Breast epithelium (tissue), 4 donors: ENCODE measurements around the gene BMP7. TPM values are rescaled to one million over a fixed set of nuclear protein-coding genes. Genes with fewer than 3 reads are reported as not detected.

Source experiments
- DNase-seq, 2 donors: peaks; one replicate each; pipeline ENCODE4 v3.0.0-alpha.2; 2019; ENCODE audit warnings: low spot score in 2 of 2
- H3K27ac ChIP-seq, 2 donors: fragments of 200-600 bp; sonication (generic) in 1 of 2; one replicate each; pipeline ENCODE4 v1.5.1; 2016 to 2019; ENCODE audit warnings: mild to moderate bottlenecking in 1 of 2
- H3K27me3 ChIP-seq, 2 donors: fragments of 200-600 bp; sonication (generic) in 1 of 2; one replicate each; pipeline versions ENCODE4 v1.5.1 to v1.6.0; 2017 to 2019; ENCODE audit warnings: control low read depth in 1 of 2, mild to moderate bottlenecking in 1 of 2
- H3K36me3 ChIP-seq: fragments of 200-600 bp; one replicate; pipeline ENCODE4 v1.5.1; 2019
- H3K4me1 ChIP-seq, 2 donors: fragments of 200-600 bp; sonication (generic); one replicate each; pipeline ENCODE4 v1.5.1; 2016 to 2019; ENCODE audit warnings: control low read depth in 1 of 2
- H3K4me3 ChIP-seq, 3 donors: fragments of 200-600 bp; sonication (generic); 1 replicate in 2 of 3; 2 replicates in 1 of 3; pipeline ENCODE4 v1.5.1; 2016 to 2019; ENCODE audit warnings: mild to moderate bottlenecking in 3 of 3, moderate library complexity in 2 of 3
- H3K9me3 ChIP-seq, 2 donors: fragments of 200-600 bp; sonication (generic) in 1 of 2; one replicate each; pipeline ENCODE4 v1.5.1; 2016 to 2019; ENCODE audit warnings: control low read depth in 1 of 2
- POLR2A ChIP-seq: fragments of 450-650 bp; IDR thresholded peaks from one replicate; pipeline ENCODE4 v1.6.1; 2016; ENCODE audit warnings: antibody characterized with exemption, mild to moderate bottlenecking, moderate library complexity
- POLR2AphosphoS5 ChIP-seq, 3 donors: sonication (generic); formaldehyde crosslinking; IDR thresholded peaks; one replicate each; pipeline ENCODE4 v1.6.1; 2017; ENCODE audit warnings: antibody characterized with exemption in 3 of 3
- intact Hi-C: fragments of 100-400 bp; cut with DNase I; formaldehyde crosslinking; loops from one replicate; pipeline ENCODE4 v1.15.1; 2023; ENCODE audit warnings: low total_unique reads
- total RNA-seq, 3 donors: library from RNA; depleted of rRNA; stranded (reverse); fragments of >200 nt; gene quantifications; one replicate each; pipeline ENCODE4 v1.1.0, GENCODE V29; 2016
- TF ChIP-seq, protein P1 (sequence below), 3 donors: fragments of 450-650 bp; IDR thresholded peaks; one replicate each; pipeline ENCODE4 v1.5.1; 2016 to 2017; ENCODE audit warnings: antibody characterized with exemption in 3 of 3, mild to moderate bottlenecking in 3 of 3, moderate library complexity in 3 of 3

Gene BMP7
- total RNA-seq, 3 donors from 2014 or later = 1.6 to 3.8 (median 1.8) TPM

DNA sequence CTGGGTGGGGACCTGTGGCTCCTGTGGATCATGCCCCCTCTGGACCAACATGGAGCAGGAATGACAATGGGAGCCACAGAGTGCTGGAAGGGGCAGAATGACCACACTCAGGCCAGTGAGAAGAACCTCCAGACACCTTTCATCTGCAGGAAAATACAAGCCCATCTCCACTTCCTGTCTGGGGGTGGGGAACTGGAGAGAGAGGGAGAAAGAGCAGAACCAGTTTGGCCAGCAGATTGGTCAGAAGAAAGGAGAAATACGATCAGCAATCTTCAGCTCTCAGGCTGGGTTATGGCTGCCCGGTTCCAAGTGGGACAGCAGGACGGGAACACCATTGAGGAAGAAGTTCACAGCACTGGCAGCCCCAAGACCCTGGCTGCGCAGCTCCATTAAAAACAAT is 37.0 kb downstream of the BMP7 start:
- H3K27ac ChIP-seq = no peak overlapping the region
- TF ChIP-seq POLR2AphosphoS5 (IDR thresholded peaks at IDR 0.05) (no peak), POLR2A (no peak)
- TF ChIP-seq, protein P1, sequence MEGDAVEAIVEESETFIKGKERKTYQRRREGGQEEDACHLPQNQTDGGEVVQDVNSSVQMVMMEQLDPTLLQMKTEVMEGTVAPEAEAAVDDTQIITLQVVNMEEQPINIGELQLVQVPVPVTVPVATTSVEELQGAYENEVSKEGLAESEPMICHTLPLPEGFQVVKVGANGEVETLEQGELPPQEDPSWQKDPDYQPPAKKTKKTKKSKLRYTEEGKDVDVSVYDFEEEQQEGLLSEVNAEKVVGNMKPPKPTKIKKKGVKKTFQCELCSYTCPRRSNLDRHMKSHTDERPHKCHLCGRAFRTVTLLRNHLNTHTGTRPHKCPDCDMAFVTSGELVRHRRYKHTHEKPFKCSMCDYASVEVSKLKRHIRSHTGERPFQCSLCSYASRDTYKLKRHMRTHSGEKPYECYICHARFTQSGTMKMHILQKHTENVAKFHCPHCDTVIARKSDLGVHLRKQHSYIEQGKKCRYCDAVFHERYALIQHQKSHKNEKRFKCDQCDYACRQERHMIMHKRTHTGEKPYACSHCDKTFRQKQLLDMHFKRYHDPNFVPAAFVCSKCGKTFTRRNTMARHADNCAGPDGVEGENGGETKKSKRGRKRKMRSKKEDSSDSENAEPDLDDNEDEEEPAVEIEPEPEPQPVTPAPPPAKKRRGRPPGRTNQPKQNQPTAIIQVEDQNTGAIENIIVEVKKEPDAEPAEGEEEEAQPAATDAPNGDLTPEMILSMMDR (IDR thresholded peaks at IDR 0.05) = no peak
- H3K9me3 ChIP-seq = no peaks in the 10 kb centered on the region
- H3K27me3 ChIP-seq = no peaks in the 10 kb centered on the region
- no peaks in the 10 kb centered on the region for H3K36me3 ChIP-seq
- no peak overlapping the region for H3K4me3 ChIP-seq
- intact Hi-C loops = no loop called here
- no peaks in the 10 kb centered on the region for H3K4me1 ChIP-seq
- DNase-seq = no peak

DNA sequence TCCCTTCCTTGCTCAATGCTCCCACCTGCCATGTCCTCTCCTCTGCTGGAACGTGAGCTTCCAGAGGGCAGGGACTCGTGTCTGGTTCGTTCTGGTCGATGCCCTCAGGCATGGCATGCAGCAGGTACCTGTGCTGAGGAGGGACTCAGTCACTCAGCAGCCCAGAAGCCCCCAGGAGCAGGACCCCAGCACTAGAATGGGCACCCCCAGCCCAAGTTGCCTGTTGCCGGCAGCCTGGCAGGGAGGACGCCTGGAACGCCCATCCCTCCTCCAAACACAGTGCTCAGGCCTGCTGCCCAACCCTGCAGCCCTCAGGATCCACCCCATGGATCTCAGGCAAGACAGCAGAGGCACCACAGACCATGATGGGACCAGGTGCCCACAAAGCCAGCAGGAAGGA is 40.6 kb downstream of the BMP7 start:
- TF ChIP-seq POLR2A = no peak
- H3K4me3 ChIP-seq = no peak overlapping the region
- H3K27me3 ChIP-seq = no peaks in the 10 kb centered on the region
- DNase-seq = no peak
- intact Hi-C loops = no loop called here
- no peak overlapping the region for H3K27ac ChIP-seq
- no peaks in the 10 kb centered on the region for H3K4me1 ChIP-seq
- H3K9me3 ChIP-seq = no peaks in the 10 kb centered on the region
- H3K36me3 ChIP-seq = no peaks in the 10 kb centered on the region

- intact Hi-C loops = no loop called here
- Histone ChIP-seq H3K9me3 (no peaks in the 10 kb centered on the region), H3K4me3 (no peak overlapping the region), H3K27ac (no peak overlapping the region), H3K4me1 (no peaks in the 10 kb centered on the region), H3K36me3 (no peaks in the 10 kb centered on the region), H3K27me3 (no peaks in the 10 kb centered on the region)
- TF ChIP-seq POLR2A = no peak
- TF ChIP-seq POLR2AphosphoS5 (IDR thresholded peaks at IDR 0.05) = no peak
- DNase-seq = no peak
Observed at GRCh38 chr20:57225197-57225733, 41.2 kb downstream of the BMP7 start.

GRCh38 chr20:57224641-57225138 is 41.8 kb downstream of the BMP7 start:
- Histone ChIP-seq H3K27ac (no peak overlapping the region), H3K9me3 (no peaks in the 10 kb centered on the region), H3K27me3 (no peaks in the 10 kb centered on the region), H3K4me1 (no peaks in the 10 kb centered on the region), H3K36me3 (no peaks in the 10 kb centered on the region), H3K4me3 (no peak overlapping the region)
- intact Hi-C loops = no loop called here
- DNase-seq = no peak
- TF ChIP-seq, protein P1 (IDR thresholded peaks at IDR 0.05) = no peak
- no peak for TF ChIP-seq POLR2AphosphoS5 (IDR thresholded peaks at IDR 0.05)
- no peak for TF ChIP-seq POLR2A

- no peaks in the 10 kb centered on the region for H3K27me3 ChIP-seq
- no peak overlapping the region for H3K27ac ChIP-seq
- DNase-seq = no peak
- no peak for TF ChIP-seq POLR2AphosphoS5 (IDR thresholded peaks at IDR 0.05)
- no peak for TF ChIP-seq POLR2A
- TF ChIP-seq, protein P1 (IDR thresholded peaks at IDR 0.05) = peak in 1 of 3 donors; percentile 16
- H3K4me1 ChIP-seq = no peaks in the 10 kb centered on the region
- H3K4me3 ChIP-seq = no peak overlapping the region
- no peaks in the 10 kb centered on the region for H3K36me3 ChIP-seq
- no peaks in the 10 kb centered on the region for H3K9me3 ChIP-seq
- intact Hi-C loops = no loop called here
Observed at GRCh38 chr20:57223648-57224489, 42.6 kb downstream of the BMP7 start.

GRCh38 chr20:57222631-57222950 is 43.9 kb downstream of the BMP7 start:
- TF ChIP-seq POLR2AphosphoS5 (IDR thresholded peaks at IDR 0.05) = no peak
- TF ChIP-seq POLR2A = no peak
- TF ChIP-seq, protein P1 (IDR thresholded peaks at IDR 0.05) = no peak
- Histone ChIP-seq H3K27ac (no peak overlapping the region), H3K4me1 (no peaks in the 10 kb centered on the region), H3K4me3 (no peak overlapping the region), H3K27me3 (no peaks in the 10 kb centered on the region), H3K36me3 (no peaks in the 10 kb centered on the region), H3K9me3 (no peaks in the 10 kb centered on the region)
- DNase-seq = no peak
- intact Hi-C loops = no loop called here
